NCI-H2081 (cell line): ENCODE measurements around the gene SDS.

Experiments
- DNase-seq, 2 experiments: peaks; one replicate each; lab custom pipeline; 2025; lab: John Stamatoyannopoulos, UW

SDS gene, protein sequence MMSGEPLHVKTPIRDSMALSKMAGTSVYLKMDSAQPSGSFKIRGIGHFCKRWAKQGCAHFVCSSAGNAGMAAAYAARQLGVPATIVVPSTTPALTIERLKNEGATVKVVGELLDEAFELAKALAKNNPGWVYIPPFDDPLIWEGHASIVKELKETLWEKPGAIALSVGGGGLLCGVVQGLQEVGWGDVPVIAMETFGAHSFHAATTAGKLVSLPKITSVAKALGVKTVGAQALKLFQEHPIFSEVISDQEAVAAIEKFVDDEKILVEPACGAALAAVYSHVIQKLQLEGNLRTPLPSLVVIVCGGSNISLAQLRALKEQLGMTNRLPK

DNA sequence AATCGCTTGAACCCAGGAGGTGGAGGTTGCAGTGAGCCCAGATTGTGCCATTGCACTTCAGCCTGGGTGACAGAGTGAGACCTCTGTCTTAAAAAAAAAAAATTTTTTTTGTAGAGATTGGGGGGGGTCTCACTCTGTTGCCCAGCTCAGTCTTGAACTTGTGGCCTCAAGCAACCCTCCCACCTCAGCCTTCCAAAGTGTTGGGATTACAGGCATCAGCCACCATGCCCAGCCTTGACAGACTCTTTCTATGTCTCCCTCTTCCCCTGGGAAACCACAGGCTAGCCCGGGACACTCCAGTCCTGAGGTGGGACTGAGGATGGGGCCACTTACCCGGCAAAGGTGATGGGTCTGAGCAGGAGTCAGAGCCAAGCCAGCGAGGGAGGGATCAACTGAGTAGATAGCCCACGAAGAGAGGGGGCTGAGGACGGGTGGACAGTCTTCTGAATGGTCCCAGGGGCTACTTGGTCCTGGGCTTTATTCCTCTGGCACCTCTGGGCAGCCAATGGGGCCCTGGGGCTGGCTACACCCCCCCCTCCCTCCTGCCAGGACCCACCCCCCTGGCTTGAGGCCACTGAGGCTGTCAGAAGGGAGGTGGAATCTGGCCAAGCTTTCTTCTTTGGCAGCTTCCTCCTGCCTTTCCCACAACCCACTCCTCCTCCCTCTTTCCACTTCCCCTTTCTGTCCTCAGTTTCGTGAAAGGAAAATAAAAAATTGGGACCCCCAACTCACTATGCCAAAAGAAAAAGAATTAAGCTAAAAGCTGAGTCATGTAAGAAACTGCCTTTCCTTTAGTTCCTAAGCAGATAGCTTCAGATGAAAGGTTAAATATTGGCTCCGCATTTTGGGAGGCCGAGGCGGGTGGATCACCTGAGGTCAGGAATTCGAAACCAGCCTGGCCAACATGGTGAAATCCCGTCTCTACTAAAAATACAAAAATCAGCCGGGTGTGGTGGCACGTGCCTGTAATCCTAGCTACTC lies at the start of gene SDS:
TSS of gene SDS (minus strand) at position 453 of the 981 bp plus-strand sequence. CDS start 4,179 bp downstream, outside the sequence.
- DNase-seq = no peak

DNA sequence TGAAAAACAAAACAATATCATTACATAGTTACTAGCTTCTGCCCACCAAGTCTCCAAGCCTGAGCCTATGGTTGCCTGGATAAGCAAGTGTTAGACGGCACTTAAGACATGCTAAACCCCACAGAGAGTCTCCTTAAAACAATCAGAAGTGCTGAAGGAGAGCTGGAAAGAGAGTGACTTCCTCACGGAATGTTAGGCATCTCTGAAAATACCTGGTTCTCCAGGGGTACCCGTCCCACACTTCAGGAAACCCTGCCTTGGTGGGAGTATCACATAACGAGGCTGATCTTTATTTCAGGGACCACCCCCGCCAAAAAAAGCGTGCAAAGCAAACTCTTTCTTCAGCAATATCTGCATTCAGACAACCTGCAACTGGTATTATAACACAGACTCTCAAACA lies 49.6 kb upstream of the SDS start:
- no peak for DNase-seq

DNA sequence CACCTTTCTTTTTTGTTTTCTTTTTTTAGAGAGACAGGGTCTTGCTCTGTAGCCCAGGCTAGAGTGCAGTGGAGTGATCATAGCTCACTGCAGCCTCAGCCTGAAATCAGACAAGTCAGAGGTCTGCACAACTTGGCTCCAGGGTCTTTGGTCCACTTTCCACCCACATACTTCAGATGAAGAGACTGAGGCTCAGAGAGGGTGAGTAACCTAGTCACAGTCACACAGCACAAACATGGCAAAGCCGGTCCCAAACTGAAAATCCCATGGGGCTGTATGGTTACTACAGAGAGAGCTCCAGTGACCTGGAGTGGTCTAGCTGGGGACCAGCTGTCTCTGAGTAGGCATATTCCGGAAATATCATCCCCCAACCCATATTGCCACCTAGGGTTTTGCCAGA lies 48.8 kb upstream of the SDS start:
- no peak for DNase-seq

DNA sequence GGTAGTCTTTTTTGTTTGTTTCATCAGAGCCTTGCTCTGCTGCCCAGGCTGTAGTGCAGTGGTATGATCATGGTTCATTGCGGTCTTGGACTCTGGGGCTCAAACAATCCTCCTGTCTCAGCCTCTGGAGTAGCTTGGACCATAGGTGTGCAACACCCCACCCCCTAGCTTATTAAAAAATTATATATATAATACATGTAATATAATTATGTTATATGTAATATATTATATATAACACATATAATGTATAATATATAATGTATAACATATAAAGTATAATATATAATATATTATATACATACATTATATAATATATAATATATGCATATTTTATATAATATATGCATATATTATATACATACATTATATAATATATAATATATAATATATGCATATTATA lies 46.2 kb upstream of the SDS start:
- no peak for DNase-seq

DNA sequence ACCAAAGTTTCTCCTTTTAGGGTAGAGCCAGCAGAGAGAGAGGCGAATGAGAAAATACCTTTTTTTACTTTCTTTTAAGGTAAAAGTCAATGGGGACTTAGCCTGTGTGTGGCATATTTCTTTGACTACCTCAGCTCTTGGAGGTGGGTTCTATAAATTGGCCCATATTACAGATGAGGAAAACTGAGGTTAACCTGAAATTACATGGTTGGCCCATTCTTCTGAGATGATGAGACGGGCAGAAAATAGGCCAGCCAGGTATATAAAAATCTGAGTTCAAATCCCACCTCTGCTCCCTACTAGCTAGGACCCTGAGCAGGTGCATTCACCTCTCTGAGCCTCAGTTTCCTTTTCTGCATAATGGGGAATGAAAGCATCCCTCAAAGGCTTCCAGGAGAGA lies 45.6 kb upstream of the SDS start:
- DNase-seq = no peak

DNA sequence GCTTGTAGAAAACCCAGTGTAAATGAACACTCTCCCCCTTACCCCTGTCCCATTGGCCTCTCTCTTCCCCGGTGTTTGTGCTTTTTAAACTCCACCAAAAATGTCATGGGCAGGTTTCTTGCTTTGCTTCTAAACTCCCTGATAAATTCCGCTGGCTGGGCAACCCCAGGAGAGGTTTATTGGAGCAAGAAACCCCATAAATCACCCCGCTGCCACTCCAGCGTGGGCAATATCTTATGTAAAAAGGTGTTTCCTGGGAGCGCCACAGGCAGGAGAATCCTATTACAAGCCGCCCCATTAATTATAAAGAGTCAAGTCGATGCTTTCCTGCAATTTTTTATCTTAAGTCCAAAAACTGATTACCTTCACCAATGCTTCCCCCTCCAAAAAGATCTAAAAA lies 45.2 kb upstream of the SDS start:
- DNase-seq = no peak

DNA sequence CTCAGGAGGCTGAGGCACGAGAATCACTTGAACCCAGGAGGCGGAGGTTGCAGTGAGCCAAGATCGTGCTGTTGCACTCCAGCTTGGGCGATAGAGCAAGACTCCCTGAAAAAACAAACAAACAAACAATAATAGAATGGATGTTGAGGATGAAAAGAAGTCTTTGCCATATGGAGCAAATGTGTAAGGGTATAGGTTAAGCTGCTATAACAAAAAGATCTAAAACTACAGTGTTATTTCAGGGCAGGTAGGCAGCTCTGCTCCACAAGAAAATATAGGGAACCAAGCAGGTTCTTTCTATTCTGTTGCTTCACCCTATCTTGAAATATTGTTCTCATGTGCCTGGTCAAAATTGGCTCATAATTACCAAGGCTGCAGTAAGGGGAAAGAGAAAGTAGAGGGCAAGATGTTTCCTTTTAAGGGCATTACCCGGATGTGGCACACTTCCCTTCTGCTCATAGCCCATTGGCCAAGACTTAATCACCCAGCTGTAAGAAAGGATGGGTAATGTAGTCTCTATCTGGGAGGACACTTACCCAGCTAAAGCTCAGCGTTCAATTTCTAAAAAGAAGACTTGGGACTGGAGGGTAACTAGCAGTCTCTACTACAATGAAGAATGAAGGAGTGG lies 42.0 kb upstream of the SDS start:
- DNase-seq = no peak

DNA sequence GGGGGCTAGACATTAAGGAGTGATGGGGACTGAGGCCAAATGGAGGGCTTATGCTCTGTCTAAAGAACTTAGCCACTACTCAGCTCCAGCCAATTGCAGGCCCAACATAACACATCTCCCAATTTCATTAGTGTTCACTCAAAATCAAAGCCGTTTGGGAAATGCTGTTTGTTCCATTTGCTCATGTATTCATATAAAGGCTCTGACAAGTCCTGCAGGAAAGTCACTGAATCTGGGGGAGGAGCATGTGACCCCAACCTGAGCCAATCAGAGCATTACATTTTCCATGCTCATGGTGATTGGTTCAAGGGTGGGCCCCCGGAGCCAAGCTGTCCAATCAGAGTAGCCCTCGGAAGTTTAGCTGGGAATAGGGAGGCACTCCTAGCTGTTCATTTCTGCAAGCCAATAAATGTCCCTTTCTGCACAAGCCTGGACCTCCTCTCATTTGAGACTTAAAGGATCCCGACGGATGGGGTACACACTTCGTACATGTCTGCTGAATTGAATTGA lies 39.4 kb upstream of the SDS start:
- DNase-seq = no peak

DNA sequence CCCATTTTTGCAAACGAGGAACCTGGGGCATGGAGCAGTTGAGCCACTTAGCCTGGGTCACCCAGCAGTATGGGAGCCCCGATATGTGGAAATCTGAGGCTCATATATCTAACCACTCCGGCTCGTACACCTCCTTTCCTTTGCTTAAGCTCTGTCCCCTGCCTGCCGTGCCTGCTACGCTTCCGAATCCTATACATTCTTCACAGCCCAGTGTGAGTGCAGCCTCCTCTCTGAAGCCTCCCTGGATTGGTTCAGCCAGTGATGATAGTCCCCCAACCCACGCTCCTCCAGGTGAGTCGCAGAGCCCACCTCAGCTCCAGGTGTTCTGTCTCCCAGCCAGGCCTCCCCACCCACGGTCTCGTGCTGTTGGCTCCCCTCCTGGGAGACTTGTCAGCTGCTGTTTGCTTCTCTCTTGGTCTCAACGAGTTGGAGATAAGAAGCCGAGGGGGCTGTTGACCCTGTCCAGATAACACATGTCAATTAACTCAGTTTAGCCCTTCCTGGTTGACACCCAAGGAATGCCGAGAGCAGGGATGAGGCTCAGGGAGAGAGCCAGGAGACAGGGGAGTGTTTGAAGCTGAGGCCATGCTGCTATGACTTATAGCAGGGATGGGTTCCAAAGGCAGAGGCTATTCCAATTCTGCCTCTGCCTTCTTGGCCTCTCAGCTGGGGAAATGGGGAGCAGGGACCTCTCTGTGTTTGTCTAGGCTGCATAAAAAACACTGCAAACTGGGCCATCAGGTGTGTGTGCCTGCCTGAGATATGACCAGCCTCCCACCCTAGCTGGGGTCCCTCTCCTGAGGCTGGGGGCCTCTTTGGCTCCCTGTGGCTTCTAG lies 37.5 kb upstream of the SDS start:
- no peak for DNase-seq

DNA sequence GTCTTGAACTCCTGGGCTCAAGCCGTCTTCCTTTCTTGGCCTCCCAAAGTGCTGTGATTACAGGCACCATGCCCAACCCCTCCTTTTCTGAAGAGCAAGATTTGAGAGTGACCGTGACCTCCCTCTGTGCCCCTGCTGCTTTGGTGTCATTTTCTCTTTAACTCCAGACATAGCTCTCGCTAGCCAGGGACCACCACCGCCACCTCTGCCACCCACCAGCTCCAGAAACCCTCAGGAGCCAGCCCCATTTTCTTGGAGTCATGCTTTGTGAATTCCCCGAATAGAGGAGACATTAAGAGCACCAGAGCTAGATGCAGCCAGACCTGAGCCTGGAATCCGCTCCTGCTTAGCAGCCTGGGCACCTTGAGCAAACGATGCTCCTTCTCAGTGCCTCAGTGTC lies 36.6 kb upstream of the SDS start:
- DNase-seq = no peak

DNA sequence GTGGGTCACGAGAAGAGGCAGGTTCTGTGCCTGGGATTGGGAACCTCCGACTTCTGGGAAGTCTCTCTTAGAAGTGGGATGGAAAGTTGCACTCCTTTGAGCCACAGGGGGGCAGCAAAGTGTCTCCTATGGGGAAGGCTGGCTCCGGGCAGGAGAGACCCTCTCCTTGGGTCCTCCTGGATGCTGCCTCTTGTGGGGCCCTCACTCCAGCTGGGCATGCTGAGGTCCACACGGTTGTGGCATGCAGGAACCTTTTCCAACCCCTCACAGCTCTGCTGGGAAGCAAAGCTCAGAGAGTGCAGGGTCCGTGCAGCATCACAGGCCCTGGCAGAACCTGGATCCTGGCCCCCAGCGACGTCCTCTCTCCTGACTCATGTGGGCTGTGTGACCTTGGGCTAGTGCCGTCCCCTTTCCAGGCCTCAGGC lies 35.9 kb upstream of the SDS start:
- DNase-seq = peak; percentile 3 to 10

DNA sequence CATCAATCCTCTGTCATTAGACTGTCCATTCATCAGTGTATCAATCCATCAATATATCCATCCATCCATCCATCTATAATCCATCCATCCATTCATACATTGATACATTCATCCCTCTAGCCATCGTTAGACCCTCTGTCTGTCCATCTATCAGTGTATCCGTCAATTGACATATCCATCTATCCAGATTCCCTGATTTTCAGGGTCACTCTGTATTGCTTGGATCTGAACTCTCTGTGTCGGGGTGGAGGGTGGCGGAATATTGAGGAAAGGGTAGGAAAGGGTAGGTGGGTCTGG lies 35.6 kb upstream of the SDS start:
- DNase-seq = no peak

DNA sequence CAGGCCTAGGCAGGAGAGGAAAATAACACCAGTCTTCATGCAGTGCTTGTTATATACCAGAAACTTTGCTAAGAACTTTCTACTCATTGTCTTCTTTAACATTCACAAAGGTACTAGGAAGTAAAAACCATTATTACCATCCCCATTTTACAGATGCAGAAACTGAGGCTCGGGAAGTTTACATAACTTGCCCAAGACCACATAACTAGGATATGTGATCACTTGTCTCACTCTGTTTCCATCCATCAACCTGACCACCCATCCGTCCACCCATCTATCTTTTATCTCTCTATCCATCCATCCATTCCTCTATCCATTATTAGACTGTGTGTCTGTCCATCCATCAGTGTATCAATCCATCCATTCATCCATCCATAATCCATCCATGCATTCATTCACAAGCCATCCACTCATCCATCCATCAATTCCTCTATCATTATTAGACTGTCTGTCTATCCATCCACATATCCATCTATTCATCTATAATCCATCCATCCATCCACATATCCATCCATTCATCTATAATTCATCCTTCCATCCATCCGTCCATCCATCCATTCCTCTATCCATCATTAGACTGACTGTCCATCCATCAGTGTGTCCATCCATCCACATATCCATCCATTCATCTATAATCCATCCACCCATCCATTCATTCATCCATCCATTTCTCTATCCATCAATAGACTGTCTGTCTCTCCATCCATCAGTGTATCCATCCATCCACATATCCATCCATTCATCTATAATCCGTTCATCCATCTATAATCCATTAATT lies 35.0 kb upstream of the SDS start:
- no peak for DNase-seq

DNA sequence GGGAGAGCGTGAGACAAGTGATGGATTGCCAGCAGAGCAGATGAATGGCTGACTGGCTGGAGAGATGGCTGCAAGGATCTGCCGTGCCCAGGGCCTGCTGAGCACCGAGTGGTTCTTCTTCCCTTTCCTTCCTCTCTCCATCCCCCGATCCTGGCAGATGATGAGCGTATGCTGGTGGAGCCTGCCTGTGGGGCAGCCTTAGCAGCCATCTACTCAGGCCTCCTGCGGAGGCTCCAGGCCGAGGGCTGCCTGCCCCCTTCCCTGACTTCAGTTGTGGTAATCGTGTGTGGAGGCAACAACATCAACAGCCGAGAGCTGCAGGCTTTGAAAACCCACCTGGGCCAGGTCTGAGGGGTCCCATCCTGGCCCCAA lies 34.0 kb upstream of the SDS start:
- DNase-seq = no peak

DNA sequence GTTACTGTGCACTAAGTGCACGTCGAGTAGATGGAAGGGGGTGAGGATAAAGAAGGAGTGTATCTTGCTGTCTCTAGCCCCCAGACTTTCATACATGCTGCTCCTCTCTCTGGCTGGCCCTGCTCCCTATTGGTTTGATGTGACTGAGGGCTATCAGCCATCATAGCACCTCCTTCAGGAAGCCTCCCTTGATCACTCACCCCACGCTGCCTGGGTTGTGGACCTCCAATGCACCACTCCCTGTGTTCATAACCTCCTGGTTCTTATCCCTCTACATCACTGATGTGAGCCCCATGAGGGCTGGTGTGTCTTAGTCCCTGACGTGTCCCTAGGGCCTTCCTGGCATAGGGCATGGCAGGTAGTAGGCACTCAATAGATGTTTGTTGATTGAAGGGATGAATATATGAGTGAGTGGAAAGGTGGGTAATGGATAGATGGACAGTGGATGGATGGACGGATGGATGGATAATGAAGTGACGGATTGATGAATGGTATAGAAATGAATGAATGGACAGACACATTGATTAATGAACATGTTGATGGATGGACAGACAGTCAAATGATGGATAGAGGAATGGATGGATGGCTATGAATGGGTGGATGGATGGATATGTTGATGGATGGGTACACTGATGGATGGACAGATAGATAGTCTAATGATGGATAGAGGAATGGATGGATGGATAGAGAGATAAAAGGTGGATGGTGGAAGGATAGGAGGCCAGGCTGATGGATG lies 33.5 kb upstream of the SDS start:
- DNase-seq = no peak

DNA sequence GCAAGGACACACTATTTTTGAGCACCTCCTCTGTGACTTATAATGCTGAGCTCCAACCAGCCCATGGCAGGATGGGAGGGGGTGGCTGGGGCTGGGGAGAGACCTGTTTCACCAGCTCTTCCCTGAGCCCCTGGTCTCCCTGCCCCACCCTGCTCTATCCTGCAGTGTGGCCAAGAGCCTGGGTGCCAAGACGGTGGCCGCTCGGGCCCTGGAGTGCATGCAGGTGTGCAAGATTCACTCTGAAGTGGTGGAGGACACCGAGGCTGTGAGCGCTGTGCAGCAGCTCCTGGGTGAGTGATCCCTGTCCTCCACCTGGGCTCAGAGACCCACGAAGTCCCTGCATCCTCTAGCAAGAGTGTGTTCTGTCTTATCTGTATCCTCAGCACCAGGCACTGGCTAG lies 32.9 kb upstream of the SDS start:
- DNase-seq = no peak

DNA sequence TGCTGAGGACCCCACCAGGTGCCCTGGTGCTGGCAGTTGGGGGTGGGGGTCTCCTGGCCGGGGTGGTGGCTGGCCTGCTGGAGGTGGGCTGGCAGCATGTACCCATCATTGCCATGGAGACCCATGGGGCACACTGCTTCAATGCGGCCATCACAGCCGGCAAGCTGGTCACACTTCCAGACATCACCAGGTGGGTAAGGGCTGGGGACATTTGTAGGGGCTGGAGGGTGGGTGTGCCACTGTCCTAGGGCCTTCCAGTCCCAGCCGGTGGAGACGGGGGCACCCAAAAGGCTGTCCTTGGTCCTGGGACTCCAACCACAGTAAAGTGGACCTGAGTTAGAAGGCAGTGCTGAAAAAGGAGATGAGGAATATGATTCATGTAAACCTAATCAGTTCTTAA lies 31.7 kb upstream of the SDS start:
- DNase-seq = no peak

DNA sequence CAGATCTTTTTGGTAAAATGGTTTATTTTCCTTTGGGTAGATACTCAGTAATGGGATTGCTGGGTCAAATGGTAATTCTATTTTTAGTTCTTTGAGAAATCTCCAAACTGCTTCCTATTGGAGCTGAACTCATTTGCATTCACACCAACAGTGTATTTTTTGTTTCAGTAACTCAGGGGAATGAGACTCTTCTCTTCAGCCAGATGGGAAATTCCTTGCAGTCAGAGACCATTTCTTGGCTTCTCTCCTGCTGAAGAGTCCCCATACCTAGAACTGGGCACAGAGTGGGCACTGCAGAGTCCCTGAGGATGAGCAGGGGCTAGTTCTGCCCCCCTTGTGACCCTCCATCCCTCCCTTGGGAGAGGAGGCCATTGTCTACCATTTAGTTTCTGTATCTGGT lies 29.3 kb upstream of the SDS start:
- DNase-seq = no peak

DNA sequence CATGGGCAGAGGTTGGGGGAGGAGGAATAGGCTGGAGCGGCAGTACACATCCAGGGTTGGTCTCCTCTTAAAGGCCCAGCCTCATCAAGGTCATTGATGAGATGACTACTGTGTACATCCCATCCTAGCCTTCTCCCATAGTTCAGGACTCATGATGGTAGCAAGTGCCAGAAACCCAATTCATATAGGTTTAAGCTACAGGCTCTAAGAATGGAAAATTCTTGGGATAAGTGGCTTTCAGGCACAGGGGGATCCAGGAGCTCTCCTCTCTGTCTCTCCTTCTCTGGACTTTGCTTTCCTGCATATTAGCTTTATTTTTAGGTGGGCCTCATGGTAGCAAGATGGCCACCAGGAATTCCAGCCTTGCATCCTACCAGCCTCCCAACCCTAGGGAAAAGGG lies 24.8 kb upstream of the SDS start:
- DNase-seq = no peak

DNA sequence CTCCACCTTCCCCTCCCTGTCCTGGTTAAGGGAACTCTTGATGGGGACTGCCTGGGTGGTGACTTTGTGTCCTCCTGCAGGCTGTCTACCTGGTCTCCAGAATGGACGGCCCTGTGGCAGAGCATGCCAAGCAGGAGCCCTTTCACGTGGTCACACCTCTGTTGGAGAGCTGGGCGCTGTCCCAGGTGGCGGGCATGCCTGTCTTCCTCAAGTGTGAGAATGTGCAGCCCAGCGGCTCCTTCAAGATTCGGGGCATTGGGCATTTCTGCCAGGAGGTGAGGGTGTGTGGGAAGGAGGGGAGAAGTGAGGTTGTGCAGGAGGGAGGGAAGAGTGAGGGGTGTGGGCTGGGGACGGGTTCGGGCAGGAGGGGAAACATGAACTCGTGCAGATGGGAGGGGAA lies 24.2 kb upstream of the SDS start:
- DNase-seq = no peak
